DOHH2 (cell line): ENCODE data around the gene RBMS3.

Experiments used
- EZH2phosphoT487 ChIP-seq: fragments of 200-600 bp; sonication (generic); IDR thresholded peaks from 2 replicates; pipeline ENCODE4 v1.6.1; 2017; ENCODE audit warnings: borderline replicate concordance, mild to moderate bottlenecking, antibody characterized with exemption, low read length, moderate library complexity, mixed read lengths
- TF ChIP-seq, protein P1 (sequence below): fragments of 200-600 bp; sonication (generic); IDR thresholded peaks from one replicate; pipeline ENCODE4 v1.5.1; 2014; ENCODE audit warnings: antibody characterized with exemption, mild to moderate bottlenecking, low read depth, low read length; ENCODE audit not compliant: poor library complexity, severe bottlenecking

DNA sequence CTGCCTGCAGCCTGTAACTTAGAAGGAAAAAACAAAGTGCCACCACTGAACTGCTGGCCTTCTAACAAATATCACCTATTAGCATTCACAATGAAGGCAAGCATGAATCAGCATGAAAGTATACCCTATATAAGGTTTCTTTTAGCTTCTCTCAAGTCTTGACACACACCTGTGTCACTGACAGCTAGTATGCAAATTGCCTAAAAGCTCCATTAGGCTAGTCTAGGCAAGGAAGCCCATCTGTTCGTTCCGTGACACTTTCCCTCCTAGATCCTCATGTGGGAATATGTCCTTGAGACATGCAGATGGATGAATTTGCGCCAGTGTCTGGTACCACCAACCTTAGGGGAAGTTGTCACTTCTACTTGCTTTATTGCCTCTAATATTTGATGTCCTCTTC lies 129.3 kb downstream of the RBMS3 start:
- TF ChIP-seq EZH2phosphoT487 = no peak
- TF ChIP-seq, protein P1, sequence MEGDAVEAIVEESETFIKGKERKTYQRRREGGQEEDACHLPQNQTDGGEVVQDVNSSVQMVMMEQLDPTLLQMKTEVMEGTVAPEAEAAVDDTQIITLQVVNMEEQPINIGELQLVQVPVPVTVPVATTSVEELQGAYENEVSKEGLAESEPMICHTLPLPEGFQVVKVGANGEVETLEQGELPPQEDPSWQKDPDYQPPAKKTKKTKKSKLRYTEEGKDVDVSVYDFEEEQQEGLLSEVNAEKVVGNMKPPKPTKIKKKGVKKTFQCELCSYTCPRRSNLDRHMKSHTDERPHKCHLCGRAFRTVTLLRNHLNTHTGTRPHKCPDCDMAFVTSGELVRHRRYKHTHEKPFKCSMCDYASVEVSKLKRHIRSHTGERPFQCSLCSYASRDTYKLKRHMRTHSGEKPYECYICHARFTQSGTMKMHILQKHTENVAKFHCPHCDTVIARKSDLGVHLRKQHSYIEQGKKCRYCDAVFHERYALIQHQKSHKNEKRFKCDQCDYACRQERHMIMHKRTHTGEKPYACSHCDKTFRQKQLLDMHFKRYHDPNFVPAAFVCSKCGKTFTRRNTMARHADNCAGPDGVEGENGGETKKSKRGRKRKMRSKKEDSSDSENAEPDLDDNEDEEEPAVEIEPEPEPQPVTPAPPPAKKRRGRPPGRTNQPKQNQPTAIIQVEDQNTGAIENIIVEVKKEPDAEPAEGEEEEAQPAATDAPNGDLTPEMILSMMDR = no peak
